Astrocyte (in vitro differentiated cells and primary cell): ENCODE results near the gene ARHGAP19. TPM values are rescaled to one million over a fixed set of nuclear protein-coding genes. Genes with fewer than 3 reads are reported as not detected.

Experiments
- DNase-seq: peaks from one replicate; pipeline ENCODE4 v3.0.0-alpha.2; 2010; ENCODE audit warnings: low read depth
- FAIRE-seq: peaks from 2 replicates; lab custom pipeline; 2011; peaks lifted over from hg19 to GRCh38; lab: Jason Lieb, UNC
- H2AFZ ChIP-seq: 2 replicates; pipeline ENCODE4 v1.6.0; 2012; ENCODE audit warnings: low read depth, low read length, inconsistent platforms
- H3K27ac ChIP-seq: 2 replicates; pipeline ENCODE4 v1.5.1; 2011; ENCODE audit warnings: low read depth, low read length, inconsistent platforms
- H3K27me3 ChIP-seq: 2 replicates; pipeline ENCODE4 v1.6.0; 2011; ENCODE audit warnings: low read length, inconsistent platforms; ENCODE audit not compliant: insufficient read depth
- H3K36me3 ChIP-seq: 2 replicates; pipeline ENCODE4 v1.5.1; 2011; ENCODE audit warnings: low read length, inconsistent platforms; ENCODE audit not compliant: insufficient read depth
- H3K4me1 ChIP-seq: 2 replicates; pipeline ENCODE4 v1.5.1; 2011; ENCODE audit warnings: low read length, inconsistent platforms; ENCODE audit not compliant: insufficient read depth
- H3K4me2 ChIP-seq: 2 replicates; pipeline ENCODE4 v1.6.0; 2012; ENCODE audit warnings: low read length, inconsistent platforms
- H3K4me3 ChIP-seq: 2 replicates; pipeline ENCODE4 v1.5.1; 2011; ENCODE audit warnings: low read depth, mild to moderate bottlenecking, low read length, inconsistent platforms; ENCODE audit not compliant: insufficient read depth
- H3K79me2 ChIP-seq: 2 replicates; pipeline ENCODE4 v1.6.0; 2012; ENCODE audit warnings: mild to moderate bottlenecking, low read length, inconsistent platforms; ENCODE audit not compliant: insufficient read depth
- H3K9ac ChIP-seq: 2 replicates; pipeline ENCODE4 v1.6.0; 2012; ENCODE audit warnings: mild to moderate bottlenecking, low read length, inconsistent platforms
- H3K9me3 ChIP-seq: 2 replicates; pipeline ENCODE4 v1.5.1; 2012; ENCODE audit warnings: low read depth, mild to moderate bottlenecking, low read length, inconsistent platforms; ENCODE audit not compliant: insufficient read depth
- H4K20me1 ChIP-seq: 2 replicates; pipeline ENCODE4 v1.6.0; 2012; ENCODE audit warnings: low read length, inconsistent platforms; ENCODE audit not compliant: insufficient read depth
- H3K27ac Mint-ChIP-seq: one replicate; pipeline ENCODE4 v1.8.0; 2021; ENCODE audit warnings: mild to moderate bottlenecking, mixed read lengths; ENCODE audit not compliant: unreplicated experiment
- H3K27me3 Mint-ChIP-seq: one replicate; pipeline ENCODE4 v1.8.0; 2021; ENCODE audit warnings: low read depth, mixed read lengths; ENCODE audit not compliant: unreplicated experiment
- H3K36me3 Mint-ChIP-seq: one replicate; pipeline ENCODE4 v1.8.0; 2021; ENCODE audit warnings: low read depth, mixed read lengths; ENCODE audit not compliant: unreplicated experiment
- H3K4me1 Mint-ChIP-seq: one replicate; pipeline ENCODE4 v1.8.0; 2021; ENCODE audit warnings: low read depth, mixed read lengths; ENCODE audit not compliant: unreplicated experiment
- H3K4me3 Mint-ChIP-seq: one replicate; pipeline ENCODE4 v1.8.0; 2021; ENCODE audit warnings: mild to moderate bottlenecking, moderate library complexity, mixed read lengths; ENCODE audit not compliant: unreplicated experiment
- H3K9me3 Mint-ChIP-seq: one replicate; pipeline ENCODE4 v1.8.0; 2021; ENCODE audit warnings: mild to moderate bottlenecking, mixed read lengths; ENCODE audit not compliant: unreplicated experiment
- CTCF ChIP-seq: IDR thresholded peaks from 2 replicates; pipeline ENCODE4 v1.5.1; 2011; ENCODE audit warnings: low read depth, mild to moderate bottlenecking, inconsistent platforms, low read length, moderate library complexity; ENCODE audit not compliant: insufficient read depth
- EZH2 ChIP-seq: IDR thresholded peaks from 2 replicates; pipeline ENCODE4 v1.6.1; 2012; ENCODE audit warnings: mild to moderate bottlenecking, low read length, inconsistent platforms; ENCODE audit not compliant: insufficient read depth
- total RNA-seq: library from RNA; stranded (reverse); gene quantifications from 2 replicates; pipeline ENCODE4 v1.2.1, GENCODE V29; 2021

The ARHGAP19 gene
- total RNA-seq, 1 donor from 2014 or later: 9.0 TPM

GRCh38 chr10:97228130-97228774, 64.2 kb downstream of the ARHGAP19 start:
- Mint-ChIP-seq H3K36me3 (peaks cover 2% of the 10 kb centered on the region), H3K4me1 (peaks cover 6% of the 10 kb centered on the region), H3K27me3 (no peaks in the 10 kb centered on the region), H3K9me3 (no peaks in the 10 kb centered on the region), H3K27ac (no peak overlapping the region), H3K4me3 (no peak overlapping the region)
- H3K79me2 ChIP-seq: no peaks in the 10 kb centered on the region
- H3K27ac ChIP-seq: no peak overlapping the region
- FAIRE-seq: no peak
- H3K9me3 ChIP-seq: no peaks in the 10 kb centered on the region
- no peaks in the 10 kb centered on the region for H3K4me1 ChIP-seq
- peaks cover 9% of the 10 kb centered on the region for H3K36me3 ChIP-seq
- no peak overlapping the region for H2AFZ ChIP-seq
- H3K27me3 ChIP-seq: no peaks in the 10 kb centered on the region
- H3K4me3 ChIP-seq: no peak overlapping the region
- no peak overlapping the region for H3K4me2 ChIP-seq
- peaks cover 3% of the 10 kb centered on the region for H4K20me1 ChIP-seq
- no peak overlapping the region for H3K9ac ChIP-seq
- no peak for DNase-seq
- no peak for TF ChIP-seq EZH2
- TF ChIP-seq CTCF: no peak

- no peaks in the 10 kb centered on the region for H3K9me3 Mint-ChIP-seq
- H3K9me3 ChIP-seq: no peaks in the 10 kb centered on the region
- peaks cover 9% of the 10 kb centered on the region for H3K36me3 ChIP-seq
- H3K4me3 ChIP-seq: no peak overlapping the region
- TF ChIP-seq CTCF (no peak), EZH2 (no peak)
- no peaks in the 10 kb centered on the region for H3K4me1 ChIP-seq
- peaks cover 3% of the 10 kb centered on the region for H4K20me1 ChIP-seq
- H3K27me3 Mint-ChIP-seq: no peaks in the 10 kb centered on the region
- H3K36me3 Mint-ChIP-seq: peaks cover 7% of the 10 kb centered on the region
- H3K4me1 Mint-ChIP-seq: peaks cover 6% of the 10 kb centered on the region
- no peak overlapping the region for H2AFZ ChIP-seq
- no peak overlapping the region for H3K9ac ChIP-seq
- no peaks in the 10 kb centered on the region for H3K79me2 ChIP-seq
- no peaks in the 10 kb centered on the region for H3K27me3 ChIP-seq
- no peak overlapping the region for H3K4me3 Mint-ChIP-seq
- DNase-seq (no peak), FAIRE-seq (no peak)
- H3K27ac Mint-ChIP-seq: no peak overlapping the region
- H3K4me2 ChIP-seq: no peak overlapping the region
- no peak overlapping the region for H3K27ac ChIP-seq
These were observed 66.0 kb downstream of the ARHGAP19 start for GRCh38 chr10:97226398-97226797.
